ENCODE results near the gene TMEM132C. TPM values are rescaled to one million over a fixed set of nuclear protein-coding genes. Genes with fewer than 3 reads are reported as not detected.

Gene TMEM132C
- total RNA-seq (2022; extraction: Qiagen RNA extraction) = not detected in 5 replicates

DNA sequence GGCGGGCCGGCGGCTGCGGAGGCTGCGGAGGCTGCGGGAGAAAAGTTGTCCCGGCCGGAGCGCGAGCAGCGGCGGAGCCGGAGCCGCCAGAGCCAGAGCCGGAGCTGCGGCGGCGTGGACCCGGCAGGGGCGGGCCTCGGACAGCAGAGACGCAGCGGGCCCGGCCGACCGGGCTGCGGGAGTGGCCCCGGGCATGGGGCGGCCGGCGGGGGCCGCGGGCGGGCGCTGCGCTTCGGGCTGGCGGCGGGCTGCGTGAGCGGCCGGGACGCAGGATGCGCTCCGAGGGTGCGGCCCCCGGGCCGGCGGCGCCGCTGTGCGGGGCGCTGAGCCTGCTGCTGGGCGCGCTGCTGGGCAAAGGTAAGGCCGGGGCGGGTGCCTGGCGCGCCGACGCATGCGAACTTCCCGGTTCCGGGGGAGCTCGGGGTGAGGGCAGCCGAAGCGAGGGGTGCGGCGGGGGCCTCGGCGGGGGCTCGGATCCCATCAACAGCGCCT is at the start of gene TMEM132C:
TSS of gene TMEM132C (plus strand) at position 40 of the 492 bp plus-strand sequence. CDS start at position 273, 233 bp downstream.

Data from A549 treated with Mapracorat at 1 μM for 4 hours (cell line).